K562 (cell line): ENCODE measurements around the gene PRSS1. TPM values are rescaled to one million over a fixed set of nuclear protein-coding genes. Genes with fewer than 3 reads are reported as not detected.

Experiments used
- BDP1 ChIP-seq: IDR thresholded peaks from 3 replicates; pipeline ENCODE4 v1.6.1; 2011; ENCODE audit not compliant: insufficient read length, insufficient read depth
- CCAR2 ChIP-seq: fragments of 200-400 bp; formaldehyde crosslinking; IDR thresholded peaks from 2 replicates; pipeline ENCODE4 v1.6.1; 2017; ENCODE audit warnings: mild to moderate bottlenecking, low read depth, low read length
- DMBX1 ChIP-seq: fragments of 250-450 bp; sonication (Bioruptor Pico); IDR thresholded peaks from 2 replicates; pipeline ENCODE4 v1.8.0; 2022; ENCODE audit warnings: inconsistent platforms, mild to moderate bottlenecking, moderate library complexity, borderline replicate concordance
- ELF4 ChIP-seq: fragments of 450-650 bp; formaldehyde crosslinking; IDR thresholded peaks from 2 replicates; pipeline ENCODE4 v1.4.0; 2022; ENCODE audit warnings: missing genetic modification characterization
- GATA2 ChIP-seq: sonication (generic); formaldehyde crosslinking; IDR thresholded peaks from 2 replicates; pipeline ENCODE4 v1.4.0; 2020; ENCODE audit warnings: mild to moderate bottlenecking, missing genetic modification reagents
- L3MBTL2 ChIP-seq: fragments of 450-650 bp; IDR thresholded peaks from 2 replicates; pipeline ENCODE4 v1.6.1; 2016; ENCODE audit warnings: mild to moderate bottlenecking, moderate library complexity
- MCM5 ChIP-seq: fragments of 450-650 bp; IDR thresholded peaks from 2 replicates; pipeline ENCODE4 v1.6.1; 2016; ENCODE audit warnings: low read depth
- MEF2D ChIP-seq: conservative IDR thresholded peaks from 2 replicates; pipeline ENCODE4 v1.6.1; 2016; ENCODE audit warnings: low read depth, missing genetic modification characterization, missing compliant biosample characterization
- NFE2 ChIP-seq: IDR thresholded peaks from 2 replicates; pipeline ENCODE4 v1.6.1; 2014; ENCODE audit warnings: antibody characterized with exemption, low read depth
- NFIC ChIP-seq: fragments of 450-650 bp; IDR thresholded peaks from 2 replicates; pipeline ENCODE4 v1.6.1; 2017; ENCODE audit warnings: mild to moderate bottlenecking, inconsistent platforms
- NR2C2 ChIP-seq, 2 experiments: fragments of 200-800 bp in 1 of 2; sonication (Bioruptor generic) in 1 of 2; sonication (generic) in 1 of 2; formaldehyde crosslinking in 1 of 2; IDR thresholded peaks; 2 replicates each; pipeline versions ENCODE4 v1.6.1 to v1.8.0; 2016 to 2022; ENCODE audit warnings: mild to moderate bottlenecking in 1 of 2, missing compliant biosample characterization in 1 of 2, missing genetic modification characterization in 1 of 2, missing genetic modification reagents in 1 of 2
- PML ChIP-seq: IDR thresholded peaks from 2 replicates; pipeline ENCODE4 v1.6.1; 2012; ENCODE audit warnings: low read length, inconsistent platforms
- SAFB ChIP-seq: fragments of 200-400 bp; formaldehyde crosslinking; IDR thresholded peaks from 2 replicates; pipeline ENCODE4 v1.6.1; 2017; ENCODE audit warnings: low read depth, low read length, borderline replicate concordance
- TEAD4 ChIP-seq, 2 experiments: sonication (generic) in 1 of 2; formaldehyde crosslinking in 1 of 2; IDR thresholded peaks; 2 replicates each; pipeline versions ENCODE4 v1.6.1 to v1.8.0; 2012 to 2022; ENCODE audit warnings: borderline replicate concordance in 1 of 2, inconsistent platforms in 1 of 2, low read length in 1 of 2, mild to moderate bottlenecking in 1 of 2, missing genetic modification reagents in 1 of 2
- TGIF2 ChIP-seq: sonication (generic); formaldehyde crosslinking; IDR thresholded peaks from 2 replicates; pipeline ENCODE4 v1.8.1; 2022; ENCODE audit warnings: mild to moderate bottlenecking, missing genetic modification reagents, moderate library complexity
- TSC22D4 ChIP-seq: fragments of 450-650 bp; IDR thresholded peaks from 2 replicates; pipeline ENCODE4 v1.6.1; 2016; ENCODE audit warnings: missing genetic modification characterization, missing biosample characterization, control low read depth
- XRCC3 ChIP-seq: fragments of 450-650 bp; IDR thresholded peaks from 2 replicates; pipeline ENCODE4 v1.6.1; 2017; ENCODE audit warnings: mild to moderate bottlenecking, moderate library complexity
- ZNF589 ChIP-seq: fragments of 200-800 bp; sonication (Bioruptor generic); IDR thresholded peaks from 2 replicates; pipeline ENCODE4 v1.6.1; 2016; ENCODE audit warnings: low read depth, missing genetic modification characterization, missing compliant biosample characterization
- polyA plus RNA-seq, 8 experiments: library from polyadenylated mRNA; depleted of rRNA in 4 of 8; stranded (reverse) in 5 of 8; unstranded in 3 of 8; fragments of >200 nt; fragmentation: Nextera tagmentation in 2 of 8; fragmentation: Illumina TruSeq in 1 of 8; extraction: Ambion mirVana in 2 of 8; extraction: Trizol in 1 of 8; gene quantifications; 2 replicates each; pipeline versions ENCODE4 v1.2.1 to v1.2.3, GENCODE V29; 2011 to 2014; ENCODE audit warnings: inconsistent platforms in 1 of 8, missing spikeins in 1 of 8
- total RNA-seq, 7 experiments: library from RNA; depleted of rRNA in 6 of 7; stranded (reverse); fragments of >200 nt in 6 of 7; fragmentation: Illumina TruSeq in 2 of 7; extraction: Trizol in 2 of 7; gene quantifications; 2 replicates each; pipeline versions ENCODE4 v1.2.1 to v1.2.3, GENCODE V29; 2011 to 2021; ENCODE audit warnings: low replicate concordance in 1 of 7
- TF ChIP-seq, protein P1 (sequence below): fragments of 450-650 bp; IDR thresholded peaks from 2 replicates; pipeline ENCODE4 v1.7.0; 2016; ENCODE audit warnings: borderline replicate concordance
- TF ChIP-seq, protein P2 (sequence below), 2 experiments: fragments of 450-650 bp; IDR thresholded peaks; 2 replicates each; pipeline ENCODE4 v1.6.1; 2016; ENCODE audit warnings: mild to moderate bottlenecking in 2 of 2, borderline replicate concordance in 1 of 2, low read depth in 1 of 2, moderate library complexity in 1 of 2

Gene PRSS1
- total and polyA plus RNA-seq, 9 of the 15 experiments (the other 6 are each of a cell fraction or from before 2014, with no cell fraction given) = 0.07 to 6.6 (median 0.20) TPM; not detected in 6

- TF ChIP-seq, protein P1, sequence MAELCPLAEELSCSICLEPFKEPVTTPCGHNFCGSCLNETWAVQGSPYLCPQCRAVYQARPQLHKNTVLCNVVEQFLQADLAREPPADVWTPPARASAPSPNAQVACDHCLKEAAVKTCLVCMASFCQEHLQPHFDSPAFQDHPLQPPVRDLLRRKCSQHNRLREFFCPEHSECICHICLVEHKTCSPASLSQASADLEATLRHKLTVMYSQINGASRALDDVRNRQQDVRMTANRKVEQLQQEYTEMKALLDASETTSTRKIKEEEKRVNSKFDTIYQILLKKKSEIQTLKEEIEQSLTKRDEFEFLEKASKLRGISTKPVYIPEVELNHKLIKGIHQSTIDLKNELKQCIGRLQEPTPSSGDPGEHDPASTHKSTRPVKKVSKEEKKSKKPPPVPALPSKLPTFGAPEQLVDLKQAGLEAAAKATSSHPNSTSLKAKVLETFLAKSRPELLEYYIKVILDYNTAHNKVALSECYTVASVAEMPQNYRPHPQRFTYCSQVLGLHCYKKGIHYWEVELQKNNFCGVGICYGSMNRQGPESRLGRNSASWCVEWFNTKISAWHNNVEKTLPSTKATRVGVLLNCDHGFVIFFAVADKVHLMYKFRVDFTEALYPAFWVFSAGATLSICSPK = no peak
- TF ChIP-seq, protein P2, sequence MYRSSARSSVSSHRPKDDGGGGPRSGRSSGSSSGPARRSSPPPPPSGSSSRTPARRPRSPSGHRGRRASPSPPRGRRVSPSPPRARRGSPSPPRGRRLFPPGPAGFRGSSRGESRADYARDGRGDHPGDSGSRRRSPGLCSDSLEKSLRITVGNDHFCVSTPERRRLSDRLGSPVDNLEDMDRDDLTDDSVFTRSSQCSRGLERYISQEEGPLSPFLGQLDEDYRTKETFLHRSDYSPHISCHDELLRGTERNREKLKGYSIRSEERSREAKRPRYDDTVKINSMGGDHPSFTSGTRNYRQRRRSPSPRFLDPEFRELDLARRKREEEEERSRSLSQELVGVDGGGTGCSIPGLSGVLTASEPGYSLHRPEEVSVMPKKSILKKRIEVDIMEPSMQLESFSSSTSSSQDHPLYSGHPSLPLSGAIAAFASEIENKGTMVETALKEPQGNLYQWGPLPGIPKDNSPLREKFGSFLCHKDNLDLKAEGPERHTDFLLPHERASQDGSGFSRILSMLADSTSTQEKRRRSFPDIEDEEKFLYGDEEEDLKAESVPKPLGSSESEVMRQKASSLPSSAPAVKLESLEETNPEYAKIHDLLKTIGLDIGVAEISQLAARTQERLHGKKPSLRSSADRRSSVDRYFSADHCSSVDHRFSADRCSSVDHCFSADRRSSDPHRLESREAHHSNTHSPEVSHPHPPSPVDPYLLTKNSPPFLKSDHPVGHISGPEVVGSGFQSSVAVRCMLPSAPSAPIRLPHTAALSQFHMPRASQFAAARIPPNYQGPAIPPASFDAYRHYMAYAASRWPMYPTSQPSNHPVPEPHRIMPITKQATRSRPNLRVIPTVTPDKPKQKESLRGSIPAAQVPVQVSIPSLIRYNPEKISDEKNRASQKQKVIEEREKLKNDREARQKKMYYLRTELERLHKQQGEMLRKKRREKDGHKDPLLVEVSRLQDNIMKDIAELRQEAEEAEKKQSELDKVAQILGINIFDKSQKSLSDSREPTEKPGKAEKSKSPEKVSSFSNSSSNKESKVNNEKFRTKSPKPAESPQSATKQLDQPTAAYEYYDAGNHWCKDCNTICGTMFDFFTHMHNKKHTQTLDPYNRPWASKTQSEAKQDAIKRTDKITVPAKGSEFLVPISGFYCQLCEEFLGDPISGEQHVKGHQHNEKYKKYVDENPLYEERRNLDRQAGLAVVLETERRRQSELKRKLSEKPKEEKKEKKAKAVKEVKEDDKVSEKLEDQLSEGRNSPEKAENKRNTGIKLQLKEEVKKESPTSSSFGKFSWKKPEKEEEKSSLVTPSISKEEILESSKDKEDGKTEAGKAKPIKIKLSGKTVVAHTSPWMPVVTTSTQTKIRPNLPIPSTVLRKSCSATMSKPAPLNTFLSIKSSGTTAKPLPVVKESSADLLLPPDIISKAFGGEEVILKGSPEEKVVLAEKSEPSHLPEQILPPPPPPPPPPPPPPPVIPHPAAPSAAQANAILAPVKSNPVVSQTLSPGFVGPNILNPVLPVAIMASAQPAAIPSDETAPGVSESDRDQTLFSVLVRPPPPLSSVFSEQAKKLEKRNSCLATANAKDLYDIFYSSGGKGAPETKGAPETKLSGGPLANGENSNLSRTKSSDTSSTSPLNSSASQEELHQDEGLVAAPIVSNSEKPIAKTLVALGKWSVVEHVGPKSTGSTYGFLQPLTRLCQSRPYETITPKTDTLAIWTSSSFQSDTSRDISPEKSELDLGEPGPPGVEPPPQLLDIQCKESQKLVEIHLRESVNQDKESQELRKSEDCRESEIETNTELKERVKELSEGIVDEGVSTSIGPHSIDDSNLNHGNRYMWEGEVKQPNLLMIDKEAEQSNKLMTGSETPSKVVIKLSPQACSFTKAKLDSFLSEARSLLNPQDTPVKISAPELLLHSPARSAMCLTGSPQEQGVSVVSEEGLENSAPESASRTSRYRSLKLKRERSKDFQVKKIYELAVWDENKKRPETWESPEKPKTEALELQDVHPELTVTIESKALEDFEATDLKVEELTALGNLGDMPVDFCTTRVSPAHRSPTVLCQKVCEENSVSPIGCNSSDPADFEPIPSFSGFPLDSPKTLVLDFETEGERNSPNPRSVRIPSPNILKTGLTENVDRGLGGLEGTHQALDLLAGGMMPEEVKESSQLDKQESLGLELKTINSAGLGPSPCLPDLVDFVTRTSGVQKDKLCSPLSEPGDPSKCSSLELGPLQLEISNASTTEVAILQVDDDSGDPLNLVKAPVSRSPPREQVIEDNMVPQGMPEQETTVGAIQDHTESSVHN (IDR thresholded peaks at IDR 0.05; ENCODE audit: borderline replicate concordance in 1 of 2, low read depth in 1 of 2) = no peak
- TF ChIP-seq SAFB = no peak
- TF ChIP-seq PML = no peak
- TF ChIP-seq TEAD4 (IDR thresholded peaks at IDR 0.05; ENCODE audit: low read length) = peak; percentile 79
- no peak for TF ChIP-seq TEAD4 (CRISPR knock-in tag; IDR thresholded peaks at IDR 0.05; ENCODE audit: borderline replicate concordance)
- no peak for TF ChIP-seq L3MBTL2
- TF ChIP-seq NFE2 = peak; percentile 84
- TF ChIP-seq ZNF589 (CRISPR knock-in tag) = 0 out of 2 replicates have a peak, but pooled peaks have one; percentile 27
- TF ChIP-seq ELF4 (CRISPR knock-in tag) = no peak
- TF ChIP-seq XRCC3 = no peak
- no peak for TF ChIP-seq CCAR2
- 0 out of 2 replicates have a peak, but pooled peaks have one; percentile 7 for TF ChIP-seq NFIC
- no peak for TF ChIP-seq TSC22D4 (tag)
- TF ChIP-seq DMBX1 (CRISPR knock-in tag) = peak; percentile 68; the same call in 1 of the 2 replicates
- no peak for TF ChIP-seq MCM5
- TF ChIP-seq GATA2 (CRISPR knock-in tag) = no peak; the same call in 1 of the 2 replicates
- TF ChIP-seq BDP1 = no peak
- TF ChIP-seq MEF2D = no peak
- TF ChIP-seq TGIF2 (CRISPR knock-in tag) = no peak
- no peak for TF ChIP-seq NR2C2 (CRISPR knock-in tag; IDR thresholded peaks at IDR 0.05)
- TF ChIP-seq NR2C2 (tag; IDR thresholded peaks at IDR 0.05) = no peak
Measured at GRCh38 chr7:142716596-142716995, 32.7 kb upstream of the PRSS1 start (continued).
